Neural crest cell (in vitro differentiated cells): Measurements from ENCODE around the gene LSS. TPM values are rescaled to one million over a fixed set of nuclear protein-coding genes. Genes with fewer than 3 reads are reported as not detected.

Source experiments
- DNase-seq: peaks from one replicate; pipeline ENCODE4 v3.0.0; 2021; ENCODE audit warnings: low read depth, mixed read lengths, low spot score
- H3K27ac Mint-ChIP-seq: one replicate; pipeline ENCODE4 v1.8.0; 2021; ENCODE audit warnings: mild to moderate bottlenecking, mixed read lengths; ENCODE audit not compliant: unreplicated experiment
- H3K27me3 Mint-ChIP-seq: 2 replicates; pipeline ENCODE4 v1.8.0; 2021; ENCODE audit warnings: low read depth, mild to moderate bottlenecking, mixed read lengths
- H3K36me3 Mint-ChIP-seq: 2 replicates; pipeline ENCODE4 v1.8.0; 2021; ENCODE audit warnings: low read depth, mild to moderate bottlenecking, mixed read lengths
- H3K4me1 Mint-ChIP-seq: 2 replicates; pipeline ENCODE4 v1.8.0; 2021; ENCODE audit warnings: mixed read lengths
- H3K4me3 Mint-ChIP-seq: one replicate; pipeline ENCODE4 v1.8.0; 2021; ENCODE audit warnings: mild to moderate bottlenecking, mixed read lengths
- H3K9me3 Mint-ChIP-seq: 2 replicates; pipeline ENCODE4 v1.8.0; 2021; ENCODE audit warnings: mixed read lengths
- total RNA-seq: library from RNA; stranded (reverse); gene quantifications from 2 replicates; pipeline ENCODE4 v1.2.1, GENCODE V29; 2021
- TF ChIP-seq, protein P1 (sequence below): fragments of 200-600 bp; sonication (generic); conservative IDR thresholded peaks from 2 replicates; pipeline ENCODE4 v1.5.0; 2021; ENCODE audit warnings: antibody characterized with exemption, mild to moderate bottlenecking

LSS gene
- total RNA-seq, 1 donor from 2014 or later: 225 TPM

DNA sequence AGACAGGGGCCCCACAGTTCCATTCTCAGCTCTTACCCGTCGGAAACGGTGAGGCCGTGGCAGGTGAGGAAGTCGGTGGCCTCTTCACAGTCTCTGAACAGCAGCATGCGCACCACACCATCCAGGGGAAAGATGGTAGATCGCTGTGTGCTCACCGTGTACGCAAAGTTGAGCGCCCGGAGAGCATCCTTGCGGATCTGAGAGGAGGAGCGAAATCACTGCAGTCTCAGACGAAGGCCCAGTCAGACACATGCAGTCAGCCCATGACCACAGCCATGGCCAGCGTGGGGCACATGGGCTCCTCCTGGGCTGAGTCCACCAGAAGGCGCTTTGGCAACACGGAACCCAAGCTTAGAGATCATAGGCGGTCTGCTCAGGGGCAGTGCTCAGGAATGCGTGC, 38.4 kb upstream of the LSS start:
- H3K27me3 Mint-ChIP-seq: no peaks in the 10 kb centered on the region
- peaks cover 15% of the 10 kb centered on the region for H3K36me3 Mint-ChIP-seq
- no peak overlapping the region for H3K4me3 Mint-ChIP-seq

DNA sequence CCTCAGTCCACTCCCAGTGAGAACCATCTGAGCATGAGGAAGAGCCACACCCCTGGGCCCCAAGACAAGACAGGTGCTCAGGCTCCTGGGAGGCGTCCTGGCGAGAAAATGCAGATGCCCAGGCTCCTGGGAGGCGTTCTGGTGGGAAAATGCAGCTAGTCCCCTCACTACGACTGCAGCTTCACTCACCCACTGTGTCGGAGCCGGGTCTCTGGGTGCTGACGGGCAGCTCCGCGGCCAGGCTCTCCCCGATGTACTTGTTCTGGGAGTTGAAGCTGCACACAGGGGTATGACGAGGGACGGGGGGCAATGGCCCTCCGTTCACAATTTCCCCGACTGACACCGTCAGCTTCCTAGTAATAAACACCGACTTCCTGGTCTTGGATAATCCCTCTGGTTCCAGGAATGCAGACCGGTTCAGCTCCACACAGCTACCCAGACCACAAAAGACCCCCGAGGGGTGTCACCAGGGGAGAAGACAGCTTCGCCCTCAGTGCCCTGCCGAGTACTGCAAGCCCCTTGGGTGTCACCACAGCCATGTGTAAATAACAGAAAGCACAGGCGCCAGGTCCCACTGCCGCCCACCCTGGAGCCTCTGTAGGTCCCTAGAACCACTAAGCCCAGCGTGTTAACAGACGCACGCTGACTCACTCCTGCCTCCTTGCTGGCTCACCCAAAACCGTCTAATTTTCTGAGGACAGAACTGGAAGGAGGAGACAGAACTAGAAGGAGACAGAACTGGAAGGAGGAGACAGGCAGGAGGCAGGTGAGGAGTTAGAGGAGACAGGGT, 37.4 kb upstream of the LSS start:
- Mint-ChIP-seq H3K36me3 (peaks cover 13% of the 10 kb centered on the region), H3K27me3 (no peaks in the 10 kb centered on the region), H3K27ac (no peak overlapping the region)

More for the DNA sequence above, 38.4 kb upstream of the LSS start:
- Mint-ChIP-seq H3K27ac (no peak overlapping the region), H3K9me3 (no peaks in the 10 kb centered on the region), H3K4me1 (no peaks in the 10 kb centered on the region)
- no peak for DNase-seq
- TF ChIP-seq, protein P1, sequence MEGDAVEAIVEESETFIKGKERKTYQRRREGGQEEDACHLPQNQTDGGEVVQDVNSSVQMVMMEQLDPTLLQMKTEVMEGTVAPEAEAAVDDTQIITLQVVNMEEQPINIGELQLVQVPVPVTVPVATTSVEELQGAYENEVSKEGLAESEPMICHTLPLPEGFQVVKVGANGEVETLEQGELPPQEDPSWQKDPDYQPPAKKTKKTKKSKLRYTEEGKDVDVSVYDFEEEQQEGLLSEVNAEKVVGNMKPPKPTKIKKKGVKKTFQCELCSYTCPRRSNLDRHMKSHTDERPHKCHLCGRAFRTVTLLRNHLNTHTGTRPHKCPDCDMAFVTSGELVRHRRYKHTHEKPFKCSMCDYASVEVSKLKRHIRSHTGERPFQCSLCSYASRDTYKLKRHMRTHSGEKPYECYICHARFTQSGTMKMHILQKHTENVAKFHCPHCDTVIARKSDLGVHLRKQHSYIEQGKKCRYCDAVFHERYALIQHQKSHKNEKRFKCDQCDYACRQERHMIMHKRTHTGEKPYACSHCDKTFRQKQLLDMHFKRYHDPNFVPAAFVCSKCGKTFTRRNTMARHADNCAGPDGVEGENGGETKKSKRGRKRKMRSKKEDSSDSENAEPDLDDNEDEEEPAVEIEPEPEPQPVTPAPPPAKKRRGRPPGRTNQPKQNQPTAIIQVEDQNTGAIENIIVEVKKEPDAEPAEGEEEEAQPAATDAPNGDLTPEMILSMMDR: no peak

DNA sequence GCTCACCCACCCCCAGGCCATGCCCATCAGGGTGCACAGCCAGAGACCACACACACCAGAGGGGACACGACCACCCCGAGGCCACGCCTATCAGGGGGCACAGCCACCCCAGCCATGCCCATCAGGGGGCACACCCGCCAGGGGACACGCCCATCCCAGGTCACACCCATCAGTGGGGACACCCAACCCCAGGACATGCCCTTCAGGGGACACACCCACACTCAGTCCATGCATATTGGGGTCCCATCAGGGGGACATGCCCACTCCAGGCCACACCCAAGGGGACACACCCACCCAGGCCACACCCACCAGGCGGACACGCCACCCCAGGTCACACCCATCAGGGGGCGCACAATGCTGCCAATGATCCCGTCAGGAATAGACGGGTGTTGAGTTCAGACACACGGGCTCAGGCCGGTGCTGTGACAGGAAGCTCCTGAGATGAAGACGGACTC, 36.1 kb upstream of the LSS start:
- H3K27ac Mint-ChIP-seq: no peak overlapping the region
- no peaks in the 10 kb centered on the region for H3K9me3 Mint-ChIP-seq
- peaks cover 13% of the 10 kb centered on the region for H3K36me3 Mint-ChIP-seq
- H3K4me1 Mint-ChIP-seq: no peaks in the 10 kb centered on the region
- H3K4me3 Mint-ChIP-seq: no peak overlapping the region
- no peak for DNase-seq
- no peaks in the 10 kb centered on the region for H3K27me3 Mint-ChIP-seq
- TF ChIP-seq, protein P1: no peak

More for the DNA sequence above, 37.4 kb upstream of the LSS start:
- DNase-seq: no peak
- TF ChIP-seq, protein P1: no peak
- Mint-ChIP-seq H3K4me3 (no peak overlapping the region), H3K9me3 (no peaks in the 10 kb centered on the region), H3K4me1 (no peaks in the 10 kb centered on the region)

DNA sequence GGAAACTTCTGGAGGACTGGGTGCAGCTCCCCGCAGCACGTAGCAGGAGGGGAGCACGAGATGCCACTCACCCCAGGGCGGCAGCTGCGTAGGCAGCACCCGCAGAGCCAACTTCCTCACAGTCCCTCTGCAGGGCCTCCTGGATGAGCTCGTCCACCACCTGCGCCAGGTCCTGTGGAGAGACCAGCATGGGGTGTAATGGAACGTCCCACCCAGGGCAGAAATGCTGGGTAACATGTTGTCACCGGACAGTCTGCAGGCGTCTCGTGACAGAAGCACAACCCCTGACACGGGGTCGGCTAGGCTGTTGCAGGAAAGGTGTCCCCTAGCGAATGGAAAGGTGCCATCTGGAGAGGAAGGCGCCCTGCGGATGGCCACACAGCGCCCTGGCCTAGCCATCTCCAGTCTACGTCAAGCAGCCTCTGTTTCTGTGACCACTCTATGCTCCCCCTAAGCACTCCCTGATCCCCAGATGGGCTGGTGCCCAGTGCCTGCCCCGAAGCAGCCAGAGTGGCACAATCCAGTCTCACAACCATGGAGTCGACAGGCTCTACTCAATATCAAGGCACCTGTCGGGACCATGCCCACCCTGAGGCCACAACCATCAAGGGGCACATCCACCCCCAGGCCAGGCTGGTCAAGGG, 35.6 kb upstream of the LSS start:
- Mint-ChIP-seq H3K36me3 (peaks cover 13% of the 10 kb centered on the region), H3K27me3 (no peaks in the 10 kb centered on the region), H3K9me3 (no peaks in the 10 kb centered on the region), H3K27ac (no peak overlapping the region), H3K4me1 (no peaks in the 10 kb centered on the region), H3K4me3 (no peak overlapping the region)
- TF ChIP-seq, protein P1: no peak
- no peak for DNase-seq

DNA sequence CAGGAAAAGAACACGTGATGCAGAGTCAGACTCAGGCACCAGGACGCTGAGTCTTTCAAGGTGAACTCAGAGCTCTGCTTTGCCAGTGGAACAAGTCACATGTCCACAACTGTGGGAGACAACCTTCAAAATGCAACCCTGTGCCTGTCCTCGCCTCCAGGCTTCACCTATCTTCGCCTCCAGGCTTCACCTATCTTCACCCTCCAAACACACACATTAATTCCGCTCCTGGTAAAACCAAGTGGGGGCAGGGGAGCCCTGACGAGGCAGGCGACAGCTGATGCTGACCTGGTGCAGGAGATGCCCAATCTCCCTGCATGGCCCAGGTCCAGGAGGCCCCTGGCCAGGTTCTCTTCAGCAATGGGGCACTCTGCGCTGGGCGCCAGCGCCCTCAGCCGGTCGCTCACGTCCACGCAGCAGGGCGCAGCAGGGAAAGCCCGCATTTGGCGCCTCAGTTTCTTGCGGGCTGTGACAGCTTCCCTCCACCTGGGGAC, 28.0 kb upstream of the LSS start:
- Mint-ChIP-seq H3K4me1 (peaks cover 6% of the 10 kb centered on the region), H3K9me3 (no peaks in the 10 kb centered on the region), H3K27me3 (no peaks in the 10 kb centered on the region), H3K4me3 (no peak overlapping the region), H3K27ac (no peak overlapping the region), H3K36me3 (peaks cover 17% of the 10 kb centered on the region)
- TF ChIP-seq, protein P1: no peak
- DNase-seq: no peak
